ENCODE data around the gene LGALS4.
"Not testable (repeated sequence)": the region's sequence is repeated elsewhere in the genome, so short reads cannot be mapped to it uniquely, and the experiment has no call there.

DNA sequence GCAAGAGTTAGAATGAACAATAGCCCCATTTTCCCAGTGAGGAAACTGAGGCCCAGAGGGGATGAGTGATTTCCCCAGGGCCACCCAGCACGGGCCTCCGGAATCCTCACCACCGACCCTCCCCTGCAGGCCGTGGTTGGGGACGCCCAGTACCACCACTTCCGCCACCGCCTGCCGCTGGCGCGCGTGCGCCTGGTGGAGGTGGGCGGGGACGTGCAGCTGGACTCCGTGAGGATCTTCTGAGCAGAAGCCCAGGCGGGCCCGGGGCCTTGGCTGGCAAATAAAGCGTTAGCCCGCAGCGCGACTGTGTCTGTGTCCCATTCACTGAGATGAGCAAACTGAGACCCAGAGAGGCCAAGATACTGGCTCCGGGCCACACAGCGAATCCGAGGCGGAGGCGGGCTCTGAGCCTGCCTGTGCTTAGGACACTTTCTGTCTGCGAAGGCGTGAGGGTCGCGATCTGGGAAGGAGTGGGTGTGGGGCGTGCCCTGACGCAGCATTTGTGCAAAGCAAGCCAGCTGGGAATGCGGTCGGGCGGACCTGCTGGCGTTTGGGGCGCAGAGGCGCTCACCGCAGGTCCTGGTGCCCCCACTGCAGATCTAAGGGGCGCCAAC, 21.2 kb downstream of the LGALS4 start:
- not testable (repeated sequence) for TF ChIP-seq POLR2AphosphoS5 (IDR thresholded peaks at IDR 0.05; ENCODE audit: borderline replicate concordance, low read depth, low read length); EZH2 (IDR thresholded peaks at IDR 0.05); FOXP2 (optimal IDR thresholded peaks at IDR 0.05; ENCODE audit: control extremely low read depth, extremely low read length, insufficient read depth)

Data from SK-N-MC (cell line).